Stimulated activated naive CD4-positive, alpha-beta T cell (primary cell): ENCODE data around the gene WASHC2A.
"Not testable (repeated sequence)": the region's sequence is repeated elsewhere in the genome, so short reads cannot be mapped to it uniquely, and the experiment has no call there.

Experiments used
- DNase-seq, 6 experiments: peaks; one replicate each; lab custom pipeline; 2025; lab: John Stamatoyannopoulos, UW

Gene WASHC2A, protein sequence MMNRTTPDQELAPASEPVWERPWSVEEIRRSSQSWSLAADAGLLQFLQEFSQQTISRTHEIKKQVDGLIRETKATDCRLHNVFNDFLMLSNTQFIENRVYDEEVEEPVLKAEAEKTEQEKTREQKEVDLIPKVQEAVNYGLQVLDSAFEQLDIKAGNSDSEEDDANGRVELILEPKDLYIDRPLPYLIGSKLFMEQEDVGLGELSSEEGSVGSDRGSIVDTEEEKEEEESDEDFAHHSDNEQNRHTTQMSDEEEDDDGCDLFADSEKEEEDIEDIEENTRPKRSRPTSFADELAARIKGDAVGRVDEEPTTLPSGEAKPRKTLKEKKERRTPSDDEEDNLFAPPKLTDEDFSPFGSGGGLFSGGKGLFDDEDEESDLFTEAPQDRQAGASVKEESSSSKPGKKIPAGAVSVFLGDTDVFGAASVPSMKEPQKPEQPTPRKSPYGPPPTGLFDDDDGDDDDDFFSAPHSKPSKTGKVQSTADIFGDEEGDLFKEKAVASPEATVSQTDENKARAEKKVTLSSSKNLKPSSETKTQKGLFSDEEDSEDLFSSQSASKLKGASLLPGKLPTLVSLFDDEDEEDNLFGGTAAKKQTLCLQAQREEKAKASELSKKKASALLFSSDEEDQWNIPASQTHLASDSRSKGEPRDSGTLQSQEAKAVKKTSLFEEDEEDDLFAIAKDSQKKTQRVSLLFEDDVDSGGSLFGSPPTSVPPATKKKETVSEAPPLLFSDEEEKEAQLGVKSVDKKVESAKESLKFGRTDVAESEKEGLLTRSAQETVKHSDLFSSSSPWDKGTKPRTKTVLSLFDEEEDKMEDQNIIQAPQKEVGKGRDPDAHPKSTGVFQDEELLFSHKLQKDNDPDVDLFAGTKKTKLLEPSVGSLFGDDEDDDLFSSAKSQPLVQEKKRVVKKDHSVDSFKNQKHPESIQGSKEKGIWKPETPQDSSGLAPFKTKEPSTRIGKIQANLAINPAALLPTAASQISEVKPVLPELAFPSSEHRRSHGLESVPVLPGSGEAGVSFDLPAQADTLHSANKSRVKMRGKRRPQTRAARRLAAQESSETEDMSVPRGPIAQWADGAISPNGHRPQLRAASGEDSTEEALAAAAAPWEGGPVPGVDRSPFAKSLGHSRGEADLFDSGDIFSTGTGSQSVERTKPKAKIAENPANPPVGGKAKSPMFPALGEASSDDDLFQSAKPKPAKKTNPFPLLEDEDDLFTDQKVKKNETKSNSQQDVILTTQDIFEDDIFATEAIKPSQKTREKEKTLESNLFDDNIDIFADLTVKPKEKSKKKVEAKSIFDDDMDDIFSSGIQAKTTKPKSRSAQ (N-terminal part only)

GRCh38 chr10:50067546-50068351 lies at the start of gene WASHC2A:
Gene WASHC2A, plus strand, starts transcription at chr10:50067954. Its CDS starts 52 bp downstream, at chr10:50068006.
- DNase-seq: peak; percentile 40 to 95 (median 94)

DNA sequence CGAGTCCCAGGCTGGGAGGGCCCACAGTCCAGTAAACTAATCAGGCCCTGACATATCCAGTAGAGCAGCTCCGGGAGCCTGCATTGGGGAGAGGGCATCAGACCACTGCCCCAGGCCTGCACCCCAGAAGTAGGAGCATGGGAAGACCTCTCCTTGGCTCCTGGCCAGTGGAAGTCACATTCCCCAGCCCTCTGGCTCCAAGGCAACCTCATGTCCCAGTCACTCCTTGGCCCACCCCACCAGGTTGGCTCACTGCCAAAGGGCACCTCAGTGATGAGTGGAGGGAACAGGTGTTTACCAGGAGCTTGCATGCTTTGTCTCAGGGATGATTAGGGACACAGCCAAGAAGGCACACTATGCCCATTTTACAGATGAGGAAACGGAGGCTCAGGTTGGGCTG lies 48.5 kb upstream of the WASHC2A start:
- DNase-seq: not testable (repeated sequence)

DNA sequence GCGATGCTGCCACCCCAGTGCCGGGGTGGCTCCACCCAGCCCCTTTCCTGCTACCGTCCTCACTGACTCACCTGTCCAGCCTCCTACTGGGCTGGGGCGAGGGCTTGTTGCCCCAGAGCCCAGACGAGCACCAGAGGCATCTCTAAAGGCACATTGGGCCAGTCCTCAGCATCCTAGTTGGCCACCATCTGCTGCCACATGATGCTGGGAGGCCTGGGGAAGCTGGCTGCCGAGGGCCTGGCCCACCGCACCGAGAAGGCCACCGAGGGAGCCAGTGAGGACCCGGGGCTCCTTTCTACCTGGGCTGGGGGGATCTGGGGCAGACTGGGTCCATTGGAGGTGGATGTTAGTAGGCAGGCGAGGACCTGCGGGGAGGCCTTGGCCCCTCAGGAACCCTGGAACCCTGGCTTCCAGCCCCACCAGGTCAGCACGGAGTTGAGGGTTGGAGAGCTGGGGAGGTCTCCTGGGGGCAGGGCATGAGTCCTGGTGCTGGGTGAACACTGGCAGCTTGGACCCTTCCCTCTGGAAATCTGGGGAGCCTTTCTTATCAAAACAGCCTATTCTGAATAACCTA lies 47.2 kb upstream of the WASHC2A start:
- DNase-seq: not testable (repeated sequence)

DNA sequence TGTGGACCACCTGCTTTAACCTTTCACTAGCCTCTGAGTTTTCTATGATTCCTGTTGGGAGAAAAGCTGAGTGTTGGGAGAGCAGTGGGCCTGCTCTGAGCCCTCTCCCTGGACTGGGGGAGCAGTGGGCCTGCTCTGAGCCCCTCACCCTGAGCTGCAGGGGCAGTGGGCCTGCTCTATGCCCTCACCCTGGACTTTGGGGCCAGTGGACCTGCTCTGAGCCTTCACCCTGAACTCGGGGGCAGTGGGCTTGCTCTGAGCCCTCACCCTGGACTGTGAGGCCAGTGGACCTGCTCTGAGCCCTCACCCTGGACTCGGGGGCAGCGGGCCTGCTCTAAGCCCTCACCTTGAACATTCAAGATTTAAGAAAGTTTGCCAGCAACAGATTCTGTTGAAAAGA lies 46.1 kb upstream of the WASHC2A start:
- DNase-seq: no peak

- not testable (repeated sequence) for DNase-seq
Observed at GRCh38 chr10:50024716-50025383, 42.9 kb upstream of the WASHC2A start.

- DNase-seq: no peak
Observed at GRCh38 chr10:50025627-50026026, 42.1 kb upstream of the WASHC2A start.

DNA sequence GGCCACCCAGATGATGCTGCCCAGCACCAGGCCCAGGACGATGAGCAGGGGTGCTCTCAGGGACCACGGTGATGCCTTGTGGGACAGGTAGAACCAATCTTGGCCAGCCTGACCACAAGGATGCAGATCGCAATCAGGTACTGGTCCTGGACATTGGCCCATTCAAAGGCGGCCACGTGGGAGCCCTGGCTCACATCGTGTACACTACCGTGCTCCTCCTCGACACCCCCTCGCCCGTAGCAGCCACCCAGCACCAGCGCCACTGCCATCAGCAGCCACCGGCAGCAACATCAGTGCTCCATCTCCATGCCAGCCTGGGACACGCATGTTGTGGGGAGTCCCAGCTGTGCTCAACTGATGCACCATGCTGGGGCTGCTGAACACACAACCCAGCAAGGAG lies 40.6 kb upstream of the WASHC2A start:
- DNase-seq: no peak

- DNase-seq: no peak
Observed at GRCh38 chr10:50033481-50033880, 34.3 kb upstream of the WASHC2A start.

DNA sequence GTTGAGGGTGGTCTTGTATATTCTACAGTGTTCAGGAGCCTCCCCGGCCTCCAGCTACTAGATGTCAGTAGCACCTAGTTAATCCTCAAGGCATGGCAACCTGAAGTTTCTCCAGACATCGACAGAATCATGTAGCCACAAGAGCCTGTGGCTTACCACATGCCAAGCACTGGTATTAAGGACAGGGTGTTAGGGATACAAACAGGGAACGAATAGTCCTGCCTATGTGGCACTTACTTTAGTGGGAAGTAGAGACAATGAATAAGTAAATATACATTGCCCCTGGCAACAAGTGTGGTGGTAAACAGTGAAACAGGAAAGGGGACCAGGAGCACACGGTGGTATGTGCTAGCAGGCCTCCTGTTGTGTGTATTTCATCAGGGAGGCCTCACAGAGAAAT lies 32.4 kb upstream of the WASHC2A start:
- DNase-seq: not testable (repeated sequence)

- DNase-seq: no peak
Observed at GRCh38 chr10:50044941-50045664, 22.7 kb upstream of the WASHC2A start.

- not testable (repeated sequence) for DNase-seq
Observed at GRCh38 chr10:50046457-50046856, 21.3 kb upstream of the WASHC2A start.

DNA sequence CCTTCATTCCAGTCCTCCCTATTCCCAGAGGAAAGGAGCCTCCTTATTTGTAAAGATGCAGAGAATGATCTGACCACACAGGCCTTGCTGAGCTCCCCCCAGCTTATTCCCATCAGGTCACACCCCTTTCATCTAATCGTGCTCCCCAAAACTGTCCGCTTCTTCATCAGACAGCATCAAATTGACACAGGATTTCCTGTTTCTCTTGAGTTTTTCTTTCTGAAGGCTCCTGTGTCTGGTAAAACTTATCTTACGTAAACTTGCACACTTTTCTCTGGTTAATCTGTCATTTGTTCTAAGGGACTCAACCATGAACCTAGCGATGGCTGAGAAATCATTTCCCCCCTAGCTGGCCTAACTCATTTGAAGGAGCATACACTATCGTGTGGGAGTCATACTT lies 20.2 kb upstream of the WASHC2A start:
- DNase-seq: not testable (repeated sequence)

DNA sequence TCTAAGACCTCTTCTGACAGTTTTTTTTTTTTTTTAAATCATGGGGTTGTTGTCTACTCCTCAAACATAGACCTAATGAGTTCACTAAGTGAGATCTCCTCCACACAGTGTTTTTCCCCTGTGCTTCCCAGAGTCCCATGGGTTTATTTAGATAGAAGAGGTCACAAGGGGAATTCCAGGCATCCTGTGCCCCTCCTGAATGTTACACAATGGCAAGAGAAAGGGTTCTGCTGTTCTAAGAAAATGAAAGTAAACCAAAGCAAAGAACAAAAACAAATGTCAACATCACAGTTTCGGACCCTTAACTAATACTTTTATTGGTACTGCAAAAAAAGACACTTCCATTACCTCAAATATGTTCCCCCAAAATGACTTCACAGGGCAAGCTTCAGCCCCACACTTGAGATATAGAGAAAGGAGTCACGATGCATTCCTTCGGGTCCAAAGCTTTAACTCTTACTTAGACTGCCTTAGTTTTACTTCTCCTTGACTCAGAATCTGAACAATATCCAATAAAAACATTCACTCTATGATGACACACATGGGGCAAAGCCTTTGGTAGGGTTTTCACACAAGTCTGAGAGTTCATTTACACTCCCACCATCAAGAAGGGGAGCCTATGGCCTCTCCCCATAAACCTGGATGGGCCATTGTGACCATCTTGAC lies 15.6 kb upstream of the WASHC2A start:
- not testable (repeated sequence) for DNase-seq

- not testable (repeated sequence) for DNase-seq
Observed at GRCh38 chr10:50052778-50053376, 14.9 kb upstream of the WASHC2A start.

- DNase-seq: not testable (repeated sequence)
Observed at GRCh38 chr10:50055494-50056292, 12.1 kb upstream of the WASHC2A start.

GRCh38 chr10:50056654-50057053 lies 11.1 kb upstream of the WASHC2A start:
- not testable (repeated sequence) for DNase-seq

DNA sequence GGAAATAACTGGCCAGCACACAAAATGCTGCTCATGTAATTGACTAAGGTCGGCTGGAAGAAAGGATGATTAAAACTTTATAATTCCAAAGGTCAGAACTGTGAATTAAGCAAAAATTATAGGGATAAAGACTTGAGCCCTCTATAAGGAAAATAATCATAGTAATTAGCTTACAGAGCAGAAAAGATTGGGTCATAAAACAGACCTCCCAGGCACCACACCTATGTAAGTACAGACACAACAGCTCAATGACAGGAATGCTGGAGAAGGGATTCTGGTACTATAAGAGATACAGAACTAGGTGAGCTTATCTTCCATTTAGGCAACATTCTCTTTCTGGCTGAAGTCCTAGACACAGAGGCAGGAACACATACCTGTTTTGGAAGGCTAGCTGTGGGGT lies 9.0 kb upstream of the WASHC2A start:
- DNase-seq: not testable (repeated sequence)

DNA sequence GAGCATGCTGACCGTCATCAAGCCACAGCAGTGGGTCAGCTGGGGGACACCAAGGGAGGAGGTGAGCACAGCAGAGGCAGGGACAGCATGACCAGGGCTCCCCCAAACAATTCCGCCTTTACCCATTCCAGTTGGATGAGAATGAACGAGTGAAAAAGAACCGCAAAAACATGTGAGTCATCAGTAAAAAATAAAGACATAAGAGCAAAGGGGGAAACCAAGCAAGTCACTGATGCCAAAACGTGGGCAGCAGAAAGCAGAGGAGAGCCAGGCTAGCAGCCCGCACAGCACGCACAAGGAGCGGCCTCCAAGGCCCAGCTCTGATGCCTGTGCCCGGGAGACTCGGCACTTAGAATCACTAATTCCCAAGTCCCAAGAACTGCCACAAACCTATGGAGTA lies 7.8 kb upstream of the WASHC2A start:
- DNase-seq: not testable (repeated sequence)
